A673 (cell line): ENCODE measurements around the gene ZNHIT1. TPM values are rescaled to one million over a fixed set of nuclear protein-coding genes. Genes with fewer than 3 reads are reported as not detected.

ENCODE experiments used
- BruUV-seq: library from RNA; stranded (reverse); fragments of 400-500 nt; replicated peaks from 2 replicates; lab custom pipeline; 2021; lab: Mats Ljungman, UMichigan
- CTCF ChIA-PET: fragments of 300-600 bp; sonication (Branson Sonifier 250); formaldehyde crosslinking; loops from one replicate; lab custom pipeline; 2022; ENCODE audit warnings: antibody characterized with exemption; lab: Charles Lee
- POLR2A ChIA-PET: fragments of 300-600 bp; sonication (Branson Sonifier 250); formaldehyde crosslinking; loops from one replicate; lab custom pipeline; 2022; ENCODE audit warnings: antibody characterized with exemption; ENCODE audit not compliant: low non-redundant PET; lab: Charles Lee
- DNase-seq: peaks from one replicate; pipeline ENCODE4 v3.0.0-alpha.2; 2015; ENCODE audit warnings: low spot score
- H3K27ac ChIP-seq: fragments of 200-600 bp; sonication (generic); 2 replicates; pipeline ENCODE4 v1.5.1; 2016; ENCODE audit warnings: mixed run types, low read depth, mild to moderate bottlenecking, mixed read lengths, antibody characterized with exemption, low read length; ENCODE audit not compliant: poor library complexity, severe bottlenecking
- H3K27me3 ChIP-seq: fragments of 200-600 bp; sonication (generic); replicated peaks from 2 replicates; pipeline ENCODE4 v1.6.1; 2017; ENCODE audit warnings: mixed run types, low read depth, mild to moderate bottlenecking, mixed read lengths, antibody characterized with exemption, low read length; ENCODE audit not compliant: insufficient read depth, poor library complexity
- H3K36me3 ChIP-seq: fragments of 200-600 bp; sonication (generic); 2 replicates; pipeline ENCODE4 v1.6.1; 2016; ENCODE audit warnings: mixed run types, mild to moderate bottlenecking, mixed read lengths, antibody characterized with exemption, low read length; ENCODE audit not compliant: insufficient read depth, poor library complexity, severe bottlenecking
- H3K4me1 ChIP-seq: fragments of 200-600 bp; sonication (generic); 2 replicates; pipeline ENCODE4 v1.6.1; 2017; ENCODE audit warnings: mixed run types, mild to moderate bottlenecking, mixed read lengths, antibody characterized with exemption, low read length; ENCODE audit not compliant: insufficient read depth, poor library complexity, severe bottlenecking
- H3K4me3 ChIP-seq: fragments of 200-600 bp; sonication (generic); 2 replicates; pipeline ENCODE4 v1.5.1; 2016; ENCODE audit warnings: low read depth, mixed run types, mild to moderate bottlenecking, mixed read lengths, low read length; ENCODE audit not compliant: poor library complexity, severe bottlenecking
- H3K9me3 ChIP-seq: fragments of 200-600 bp; sonication (generic); 2 replicates; pipeline ENCODE4 v1.6.1; 2016; ENCODE audit warnings: mixed run types, low read depth, mild to moderate bottlenecking, mixed read lengths, antibody characterized with exemption, low read length; ENCODE audit not compliant: poor library complexity, severe bottlenecking
- EZH2 ChIP-seq: fragments of 200-600 bp; sonication (generic); IDR thresholded peaks from 2 replicates; pipeline ENCODE4 v1.6.1; 2017; ENCODE audit warnings: borderline replicate concordance, low read depth, mild to moderate bottlenecking, mixed read lengths, antibody characterized with exemption, low read length; ENCODE audit not compliant: poor library complexity, severe bottlenecking
- intact Hi-C: fragments of 100-400 bp; cut with micrococcal nuclease; formaldehyde crosslinking; loops from one replicate; pipeline ENCODE4 v1.10.0; 2022; ENCODE audit not compliant: unreplicated experiment
- total RNA-seq: library from RNA; stranded (reverse); gene quantifications from 2 replicates; pipeline ENCODE4 v1.2.3, GENCODE V29; 2021
- TF ChIP-seq, protein P1 (sequence below): fragments of 300-800, 200-600 bp; sonication (generic); conservative IDR thresholded peaks from 2 replicates; pipeline ENCODE4 v1.5.1; 2017; ENCODE audit warnings: low read depth, mild to moderate bottlenecking, antibody characterized with exemption, low read length, moderate library complexity, mixed read lengths

The ZNHIT1 gene
- total RNA-seq, 1 experiment from 2014 or later: 65.1 TPM

- POLR2A ChIA-PET: no interaction called here
- intact Hi-C loops: no loop called here
- CTCF ChIA-PET: interaction anchor here (0.6 to 0.8 kb wide), 2 partner anchors 17 to 133 kb away, joined by 3 to 7 read pairs; partner anchors contain the start of gene PLOD3
- H3K4me3 ChIP-seq: no peak overlapping the region
- H3K27me3 ChIP-seq: no peaks in the 10 kb centered on the region
- no peak overlapping the region for H3K27ac ChIP-seq
- no peaks in the 10 kb centered on the region for H3K4me1 ChIP-seq
- H3K36me3 ChIP-seq: peaks cover 2% of the 10 kb centered on the region
- no peak for DNase-seq
- TF ChIP-seq, protein P1, sequence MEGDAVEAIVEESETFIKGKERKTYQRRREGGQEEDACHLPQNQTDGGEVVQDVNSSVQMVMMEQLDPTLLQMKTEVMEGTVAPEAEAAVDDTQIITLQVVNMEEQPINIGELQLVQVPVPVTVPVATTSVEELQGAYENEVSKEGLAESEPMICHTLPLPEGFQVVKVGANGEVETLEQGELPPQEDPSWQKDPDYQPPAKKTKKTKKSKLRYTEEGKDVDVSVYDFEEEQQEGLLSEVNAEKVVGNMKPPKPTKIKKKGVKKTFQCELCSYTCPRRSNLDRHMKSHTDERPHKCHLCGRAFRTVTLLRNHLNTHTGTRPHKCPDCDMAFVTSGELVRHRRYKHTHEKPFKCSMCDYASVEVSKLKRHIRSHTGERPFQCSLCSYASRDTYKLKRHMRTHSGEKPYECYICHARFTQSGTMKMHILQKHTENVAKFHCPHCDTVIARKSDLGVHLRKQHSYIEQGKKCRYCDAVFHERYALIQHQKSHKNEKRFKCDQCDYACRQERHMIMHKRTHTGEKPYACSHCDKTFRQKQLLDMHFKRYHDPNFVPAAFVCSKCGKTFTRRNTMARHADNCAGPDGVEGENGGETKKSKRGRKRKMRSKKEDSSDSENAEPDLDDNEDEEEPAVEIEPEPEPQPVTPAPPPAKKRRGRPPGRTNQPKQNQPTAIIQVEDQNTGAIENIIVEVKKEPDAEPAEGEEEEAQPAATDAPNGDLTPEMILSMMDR: no peak
- no peaks in the 10 kb centered on the region for H3K9me3 ChIP-seq
- BruUV-seq: no TSS peak
Measured at GRCh38 chr7:101234636-101235035, 16.7 kb downstream of the ZNHIT1 start.

- H3K9me3 ChIP-seq: no peaks in the 10 kb centered on the region
- no TSS peak for BruUV-seq
- no peak for DNase-seq
- peaks cover 6% of the 10 kb centered on the region for H3K36me3 ChIP-seq
- no peaks in the 10 kb centered on the region for H3K4me1 ChIP-seq
- no peak overlapping the region for H3K27ac ChIP-seq
- H3K4me3 ChIP-seq: no peak overlapping the region
- intact Hi-C loops: no loop called here
- H3K27me3 ChIP-seq: no peaks in the 10 kb centered on the region
- no peak for TF ChIP-seq EZH2
- TF ChIP-seq, protein P1: no peak; the same call in 1 of the 2 replicates
- ChIA-PET POLR2A (no interaction called here), CTCF (interaction anchor here (0.6 to 0.8 kb wide), 2 partner anchors 18 to 134 kb away, joined by 3 to 7 read pairs; partner anchors contain the start of gene PLOD3)
Measured at GRCh38 chr7:101235050-101235449, 17.1 kb downstream of the ZNHIT1 start.

GRCh38 chr7:101235522-101235921 lies 17.6 kb downstream of the ZNHIT1 start:
- Histone ChIP-seq H3K4me1 (no peaks in the 10 kb centered on the region), H3K36me3 (peaks cover 6% of the 10 kb centered on the region), H3K27me3 (no peaks in the 10 kb centered on the region), H3K4me3 (no peak overlapping the region), H3K27ac (no peak overlapping the region), H3K9me3 (no peaks in the 10 kb centered on the region)
- intact Hi-C loops: no loop called here
- TF ChIP-seq EZH2: no peak
- TF ChIP-seq, protein P1: no peak
- no peak for DNase-seq
- ChIA-PET CTCF (interaction anchor here (0.8 kb wide), 1 partner anchor 18 kb away, joined by 3 read pairs; the partner anchor contains the start of gene PLOD3), POLR2A (no interaction called here)
- no TSS peak for BruUV-seq
